ENCODE results near the gene TRAPPC3. TPM values are rescaled to one million over a fixed set of nuclear protein-coding genes. Genes with fewer than 3 reads are reported as not detected.

TRAPPC3 gene
- total and polyA plus RNA-seq, 9 of the 15 experiments (the other 6 are each of a cell fraction or from before 2014, with no cell fraction given) = 20.6 to 141 (median 112) TPM

DNA sequence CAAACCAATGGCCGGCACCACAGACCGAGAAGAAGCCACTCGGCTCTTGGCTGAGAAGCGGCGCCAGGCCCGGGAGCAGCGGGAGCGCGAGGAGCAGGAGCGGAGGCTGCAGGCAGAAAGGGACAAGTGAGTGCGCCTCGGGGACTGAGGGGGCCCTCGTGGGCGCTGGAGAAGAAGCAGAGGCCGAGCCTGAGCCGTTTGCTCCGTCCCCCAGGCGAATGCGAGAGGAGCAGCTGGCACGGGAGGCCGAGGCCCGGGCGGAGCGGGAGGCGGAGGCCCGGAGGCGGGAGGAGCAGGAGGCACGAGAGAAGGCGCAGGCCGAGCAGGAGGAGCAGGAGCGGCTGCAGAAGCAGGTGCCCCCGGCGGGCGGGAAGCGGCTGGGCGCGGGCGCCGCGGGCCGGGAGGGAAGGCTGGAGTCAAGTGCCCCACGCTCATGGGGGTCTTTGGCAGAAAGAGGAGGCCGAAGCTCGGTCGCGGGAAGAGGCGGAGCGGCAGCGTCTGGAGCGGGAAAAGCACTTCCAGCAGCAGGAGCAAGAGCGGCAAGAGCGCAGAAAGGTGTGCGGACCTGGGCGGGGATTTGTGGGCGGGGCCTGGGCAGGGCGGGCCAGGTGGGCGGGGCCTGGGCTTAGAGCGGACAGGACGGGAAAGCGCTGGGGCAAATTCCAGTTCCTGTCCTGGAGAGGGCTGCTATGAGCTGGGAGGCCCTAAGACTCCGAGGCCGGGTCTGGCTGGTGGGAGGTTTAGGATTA, 29.4 kb upstream of the TRAPPC3 start (continued):
- no peak for TF ChIP-seq ZFP30 (CRISPR knock-in tag; IDR thresholded peaks at IDR 0.05; ENCODE audit: borderline replicate concordance)
- no peak for TF ChIP-seq SRSF7 (optimal IDR thresholded peaks at IDR 0.05; ENCODE audit: low read depth, low read length)
- TF ChIP-seq KDM5B (IDR thresholded peaks at IDR 0.05; ENCODE audit: insufficient replicate concordance, low read depth, low read length) = no peak
- no peak for TF ChIP-seq CBFA2T3 (IDR thresholded peaks at IDR 0.05)
- TF ChIP-seq COPS2 (conservative IDR thresholded peaks at IDR 0.05) = no peak
- no peak for TF ChIP-seq ARID1B (IDR thresholded peaks at IDR 0.05)
- no peak for TF ChIP-seq NFE2L1 (tag; IDR thresholded peaks at IDR 0.05; ENCODE audit: borderline replicate concordance, low read depth)
- TF ChIP-seq, protein P1, sequence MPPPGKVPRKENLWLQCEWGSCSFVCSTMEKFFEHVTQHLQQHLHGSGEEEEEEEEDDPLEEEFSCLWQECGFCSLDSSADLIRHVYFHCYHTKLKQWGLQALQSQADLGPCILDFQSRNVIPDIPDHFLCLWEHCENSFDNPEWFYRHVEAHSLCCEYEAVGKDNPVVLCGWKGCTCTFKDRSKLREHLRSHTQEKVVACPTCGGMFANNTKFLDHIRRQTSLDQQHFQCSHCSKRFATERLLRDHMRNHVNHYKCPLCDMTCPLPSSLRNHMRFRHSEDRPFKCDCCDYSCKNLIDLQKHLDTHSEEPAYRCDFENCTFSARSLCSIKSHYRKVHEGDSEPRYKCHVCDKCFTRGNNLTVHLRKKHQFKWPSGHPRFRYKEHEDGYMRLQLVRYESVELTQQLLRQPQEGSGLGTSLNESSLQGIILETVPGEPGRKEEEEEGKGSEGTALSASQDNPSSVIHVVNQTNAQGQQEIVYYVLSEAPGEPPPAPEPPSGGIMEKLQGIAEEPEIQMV (tag; conservative IDR thresholded peaks at IDR 0.05; ENCODE audit: low read depth) = no peak

Data from K562 (cell line).